GM12875 (cell line): Measurements from ENCODE around the gene THAP4.
"Not testable (repeated sequence)": the region's sequence is repeated elsewhere in the genome, so short reads cannot be mapped to it uniquely, and the experiment has no call there.

Experiments used
- H3K4me3 ChIP-seq: one replicate; pipeline ENCODE4 v1.5.1; 2011; ENCODE audit warnings: low read depth, low read length, control low read depth
- CTCF ChIP-seq: IDR thresholded peaks from 2 replicates; pipeline ENCODE4 v1.5.1; 2011; ENCODE audit warnings: low read depth, mild to moderate bottlenecking, control low read depth, inconsistent platforms, low read length, moderate library complexity, borderline replicate concordance; ENCODE audit not compliant: insufficient read depth

The THAP4 gene

DNA sequence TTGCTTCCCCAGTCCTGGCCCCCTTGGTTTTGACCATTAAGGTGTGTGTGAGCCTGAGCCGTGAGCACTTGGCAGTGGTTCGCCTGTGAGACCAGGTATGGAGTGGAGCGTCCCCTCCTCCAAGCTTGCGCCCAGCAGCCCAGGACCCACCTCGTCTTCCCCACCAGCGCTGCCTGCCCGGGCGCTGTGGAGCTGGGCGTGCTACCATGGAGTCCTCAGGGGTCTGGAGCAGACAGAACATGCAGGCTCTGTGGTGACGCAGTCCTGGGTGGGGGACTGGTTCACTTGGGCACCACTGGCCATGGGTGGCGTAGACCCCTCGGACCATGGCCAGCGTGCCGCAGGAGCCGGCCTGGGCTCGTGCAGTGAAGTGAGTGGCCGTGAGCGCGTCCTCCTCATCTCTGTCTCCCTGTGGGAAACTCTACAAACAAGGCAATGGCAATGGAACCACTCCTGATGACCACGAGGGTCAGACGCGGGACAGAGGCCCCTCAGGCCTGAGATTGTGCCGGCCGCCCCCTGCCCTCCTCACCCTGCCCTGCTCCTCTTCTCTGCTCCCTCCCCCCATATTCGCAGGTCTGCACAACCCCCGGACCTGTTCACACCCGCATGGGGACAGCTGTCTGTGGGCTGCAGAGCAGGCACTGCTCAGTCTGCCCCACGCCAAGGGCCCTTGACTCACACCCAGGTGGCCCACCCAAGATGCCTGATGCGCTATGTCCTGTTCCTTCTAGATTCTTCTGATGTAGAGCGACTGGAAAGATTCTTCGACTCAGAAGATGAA is 34.7 kb upstream of the THAP4 start:
- no peak overlapping the region for H3K4me3 ChIP-seq
- no peak for TF ChIP-seq CTCF

DNA sequence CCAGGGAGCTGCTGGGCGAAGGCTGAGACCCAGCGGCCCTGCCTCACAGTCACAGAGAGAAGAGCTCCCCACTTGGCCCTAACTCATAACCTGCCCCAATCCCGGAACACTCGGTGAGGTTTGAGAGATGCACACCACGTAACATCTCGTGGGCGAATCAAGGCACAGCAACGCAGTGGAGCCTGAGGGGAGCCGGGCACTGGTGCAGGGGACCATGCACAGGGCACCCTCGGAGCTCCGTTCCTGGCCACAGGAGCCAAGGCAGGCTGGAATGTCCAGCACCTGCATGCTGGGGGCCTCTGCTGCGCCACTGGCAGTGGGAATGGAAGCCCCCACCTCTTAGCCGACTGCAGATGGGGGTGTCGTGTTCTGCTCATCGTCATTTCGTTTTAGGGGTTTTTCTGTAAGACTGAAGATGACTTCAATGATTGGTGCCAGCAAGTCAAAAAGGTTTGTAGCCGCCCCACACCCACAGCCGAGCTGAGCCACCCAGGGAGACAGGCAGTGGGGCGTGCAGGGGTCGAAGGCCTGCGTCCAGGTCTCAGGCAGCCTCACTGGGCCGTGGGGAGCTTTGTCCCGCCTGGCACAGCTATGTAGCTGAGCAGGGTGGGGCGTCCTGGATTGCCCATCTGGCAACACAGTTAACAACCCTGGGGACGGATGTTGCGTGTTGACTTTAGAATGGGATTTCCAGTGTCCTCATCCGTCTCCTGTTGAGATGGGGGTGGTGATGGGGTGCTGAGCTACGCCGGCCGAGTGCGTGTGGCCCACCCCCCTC is 33.6 kb upstream of the THAP4 start:
- no peak for TF ChIP-seq CTCF

DNA sequence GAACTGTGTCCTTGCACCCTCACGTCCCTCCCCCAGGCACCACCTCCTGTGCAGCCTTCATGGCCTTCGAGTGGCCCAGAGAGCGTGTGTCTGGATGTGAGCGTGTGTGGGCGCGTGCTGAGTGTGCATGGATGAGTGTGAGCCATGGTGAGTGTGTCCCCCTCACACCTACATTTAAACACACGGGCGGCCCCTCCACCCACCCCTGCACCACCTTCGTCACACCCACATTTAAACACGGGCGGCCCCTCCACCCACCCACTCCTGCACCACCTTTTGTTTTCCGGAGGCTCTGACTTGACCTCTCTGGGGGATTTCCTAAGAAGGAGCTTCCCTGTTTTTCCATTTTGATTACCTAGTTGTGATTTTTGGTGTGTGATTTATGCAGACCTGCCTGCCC is 31.9 kb upstream of the THAP4 start:
- no peak for TF ChIP-seq CTCF
- no peak overlapping the region for H3K4me3 ChIP-seq

More for the DNA sequence above, 33.6 kb upstream of the THAP4 start:
- H3K4me3 ChIP-seq: no peak overlapping the region

GRCh38 chr2:241668354-241668753 is 31.4 kb upstream of the THAP4 start:
- no peak overlapping the region for H3K4me3 ChIP-seq

GRCh38 chr2:241666627-241667400 is 29.9 kb upstream of the THAP4 start:
- TF ChIP-seq CTCF: no peak

More at GRCh38 chr2:241668354-241668753, 31.4 kb upstream of the THAP4 start:
- TF ChIP-seq CTCF: no peak

DNA sequence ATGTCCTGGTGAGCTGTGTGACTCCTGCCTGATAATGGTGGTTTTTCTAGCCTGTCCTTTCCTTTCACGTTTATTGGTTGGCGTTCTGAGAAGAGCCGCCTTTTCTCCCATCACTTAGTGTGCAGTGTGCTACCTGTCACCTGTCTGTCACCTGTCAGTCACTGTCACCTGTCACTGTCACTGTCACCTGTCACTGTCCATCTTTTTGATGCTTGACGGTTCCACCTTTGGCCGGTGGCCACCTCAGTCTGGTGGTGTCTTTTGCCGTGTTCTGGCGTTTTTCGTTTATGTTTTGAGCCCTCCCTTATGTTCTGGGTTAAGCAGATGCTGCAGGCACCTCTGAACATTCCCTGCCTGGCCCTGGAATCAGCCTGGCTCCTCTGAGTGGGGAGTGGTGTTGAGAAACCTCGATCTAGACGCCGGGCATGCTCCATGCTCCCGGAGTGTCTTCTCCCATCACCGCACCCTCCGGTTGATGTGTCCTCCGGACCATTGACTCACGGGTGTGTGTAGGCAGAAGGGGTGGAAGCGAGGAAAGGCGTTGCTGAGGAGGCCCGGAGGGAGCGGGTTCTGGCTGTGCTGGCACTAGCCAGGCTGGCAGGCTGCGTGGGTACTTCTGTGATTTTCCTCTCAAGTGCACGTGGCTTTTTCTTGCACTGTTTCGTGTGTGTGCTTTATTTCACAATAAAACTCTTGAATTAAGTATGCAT is 28.9 kb upstream of the THAP4 start:
- H3K4me3 ChIP-seq: no peak overlapping the region
- no peak for TF ChIP-seq CTCF

More at GRCh38 chr2:241666627-241667400, 29.9 kb upstream of the THAP4 start:
- no peak overlapping the region for H3K4me3 ChIP-seq

- not testable (repeated sequence) for H3K4me3 ChIP-seq
These were observed 25.8 kb upstream of the THAP4 start for GRCh38 chr2:241662731-241663130.
